T-helper 1 cell treated with Interleukin-12 subunit alpha and Interleukin-12 subunit beta and Interleukin-4 antibody, amounts not matched to agents 30 μg/mL and 1 μg/mL, for 36 hours (primary cell): ENCODE measurements around the gene GPANK1.

ENCODE experiments used
- H3K27ac Mint-ChIP-seq: one replicate; pipeline ENCODE4 v1.8.0; 2021; ENCODE audit warnings: mild to moderate bottlenecking, mixed read lengths
- H3K27me3 Mint-ChIP-seq: one replicate; pipeline ENCODE4 v1.8.0; 2021; ENCODE audit warnings: low read depth, mixed read lengths
- H3K36me3 Mint-ChIP-seq: one replicate; pipeline ENCODE4 v1.8.0; 2021; ENCODE audit warnings: low read depth, mixed read lengths
- H3K4me1 Mint-ChIP-seq: one replicate; pipeline ENCODE4 v1.8.0; 2021; ENCODE audit warnings: low read depth, mixed read lengths
- H3K4me3 Mint-ChIP-seq: one replicate; pipeline ENCODE4 v1.8.0; 2021; ENCODE audit warnings: mild to moderate bottlenecking, moderate library complexity, mixed read lengths
- H3K9me3 Mint-ChIP-seq: one replicate; pipeline ENCODE4 v1.8.0; 2021; ENCODE audit warnings: mixed read lengths

GPANK1 gene

DNA sequence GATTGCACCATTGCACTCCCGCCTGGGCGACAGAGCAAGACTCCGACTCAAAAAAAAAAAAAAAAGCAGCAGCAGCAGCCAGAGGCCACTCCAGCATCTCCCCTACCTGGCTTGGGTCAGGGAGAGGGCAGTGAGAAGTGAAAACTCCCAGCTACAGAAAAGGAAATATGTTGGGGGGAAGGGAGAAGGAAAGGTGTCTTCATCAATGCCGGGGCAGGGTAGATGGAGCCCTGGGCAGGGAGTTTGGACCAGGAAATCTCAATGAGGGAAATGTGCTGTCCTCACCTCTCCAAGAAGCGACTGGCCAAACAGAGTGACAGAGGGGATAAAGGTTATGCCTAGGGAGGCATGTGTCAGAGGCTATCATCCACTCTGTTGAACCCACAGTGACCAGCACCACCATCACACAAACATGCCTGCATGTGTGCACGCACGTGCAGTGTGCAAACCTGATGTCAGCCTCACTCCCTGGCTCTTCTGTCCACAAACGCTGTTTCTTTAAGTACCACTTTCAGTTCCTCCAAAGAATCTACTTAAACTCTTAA, 50.6 kb downstream of the GPANK1 start:
- Mint-ChIP-seq H3K4me3 (no peak overlapping the region), H3K27ac (no peak overlapping the region), H3K4me1 (peaks cover 32% of the 10 kb centered on the region), H3K27me3 (no peaks in the 10 kb centered on the region), H3K36me3 (peaks cover 6% of the 10 kb centered on the region), H3K9me3 (no peaks in the 10 kb centered on the region)
